Suprapubic skin (tissue), 4 donors: ENCODE data around the gene ZNF256.

Experiments used
- CTCF ChIP-seq, 2 donors: fragments of 200-600 bp in 1 of 2; fragments of 450-650 bp in 1 of 2; sonication (generic) in 1 of 2; IDR thresholded peaks; one replicate each; pipeline ENCODE4 v1.5.1; 2016 to 2019; ENCODE audit warnings: antibody characterized with exemption in 2 of 2, mild to moderate bottlenecking in 1 of 2, moderate library complexity in 1 of 2
- EP300 ChIP-seq: sonication (generic); formaldehyde crosslinking; IDR thresholded peaks from one replicate; pipeline ENCODE4 v1.6.1; 2017; ENCODE audit warnings: antibody characterized with exemption
- POLR2A ChIP-seq, 2 donors: fragments of 450-650 bp; IDR thresholded peaks; one replicate each; pipeline ENCODE4 v1.6.1; 2017; ENCODE audit warnings: antibody characterized with exemption in 2 of 2, mild to moderate bottlenecking in 2 of 2, moderate library complexity in 2 of 2
- POLR2AphosphoS5 ChIP-seq, 3 donors: sonication (generic); formaldehyde crosslinking; IDR thresholded peaks; one replicate each; pipeline ENCODE4 v1.6.1; 2017; ENCODE audit warnings: antibody characterized with exemption in 3 of 3

- TF ChIP-seq POLR2AphosphoS5 (IDR thresholded peaks at IDR 0.05) (no peak), CTCF (IDR thresholded peaks at IDR 0.05) (no peak), EP300 (no peak), POLR2A (IDR thresholded peaks at IDR 0.05) (no peak)
Measured at GRCh38 chr19:57949296-57949695, 1.8 kb upstream of the ZNF256 start.
